ENCODE results near the gene P3H3. TPM values are rescaled to one million over a fixed set of nuclear protein-coding genes. Genes with fewer than 3 reads are reported as not detected.

Gene P3H3
- total and polyA plus RNA-seq, 2 experiments from 2014 or later = 16.4 to 38.2 TPM

GRCh38 chr12:6810758-6811157, 17.4 kb upstream of the P3H3 start:
- no peak overlapping the region for H3K4me3 ChIP-seq
- H3K9me2 ChIP-seq (ENCODE audit: insufficient read depth) = peaks cover 4% of the 10 kb centered on the region; the same call in 1 of the 2 replicates
- Mint-ChIP-seq H3K4me3 (no peak overlapping the region; the same call in 2 of the 3 replicates), H3K4me1 (peaks cover 18% of the 10 kb centered on the region), H3K27ac (peak overlapping the region; percentile 6; the same call in 1 of the 2 replicates), H3K27me3 (ENCODE audit: insufficient read depth, low read depth, poor library complexity) (peaks cover 21% of the 10 kb centered on the region), H3K9me3 (no peaks in the 10 kb centered on the region; the same call in 2 of the 3 replicates), H3K36me3 (ENCODE audit: low read depth) (no peaks in the 10 kb centered on the region)
- peak overlapping the region; percentile 47; the same call in 1 of the 2 replicates for H2AFZ ChIP-seq
- ATAC-seq (peak; percentile 40), DNase-seq (ENCODE audit: low spot score) (no peak)
- no peaks in the 10 kb centered on the region; the same call in 1 of the 2 replicates for H3K36me3 ChIP-seq (ENCODE audit: insufficient read depth)
- H3K27ac ChIP-seq (ENCODE audit: low read depth) = no peak overlapping the region
- no peaks in the 10 kb centered on the region; the same call in 1 of the 2 replicates for H4K20me1 ChIP-seq (replicated peaks; ENCODE audit: insufficient read depth)
- no peaks in the 10 kb centered on the region for H3K79me2 ChIP-seq (replicated peaks; ENCODE audit: insufficient read depth)
- H3F3A ChIP-seq (replicated peaks; ENCODE audit: low read depth) = no peaks in the 10 kb centered on the region
- TF ChIP-seq, protein P1, sequence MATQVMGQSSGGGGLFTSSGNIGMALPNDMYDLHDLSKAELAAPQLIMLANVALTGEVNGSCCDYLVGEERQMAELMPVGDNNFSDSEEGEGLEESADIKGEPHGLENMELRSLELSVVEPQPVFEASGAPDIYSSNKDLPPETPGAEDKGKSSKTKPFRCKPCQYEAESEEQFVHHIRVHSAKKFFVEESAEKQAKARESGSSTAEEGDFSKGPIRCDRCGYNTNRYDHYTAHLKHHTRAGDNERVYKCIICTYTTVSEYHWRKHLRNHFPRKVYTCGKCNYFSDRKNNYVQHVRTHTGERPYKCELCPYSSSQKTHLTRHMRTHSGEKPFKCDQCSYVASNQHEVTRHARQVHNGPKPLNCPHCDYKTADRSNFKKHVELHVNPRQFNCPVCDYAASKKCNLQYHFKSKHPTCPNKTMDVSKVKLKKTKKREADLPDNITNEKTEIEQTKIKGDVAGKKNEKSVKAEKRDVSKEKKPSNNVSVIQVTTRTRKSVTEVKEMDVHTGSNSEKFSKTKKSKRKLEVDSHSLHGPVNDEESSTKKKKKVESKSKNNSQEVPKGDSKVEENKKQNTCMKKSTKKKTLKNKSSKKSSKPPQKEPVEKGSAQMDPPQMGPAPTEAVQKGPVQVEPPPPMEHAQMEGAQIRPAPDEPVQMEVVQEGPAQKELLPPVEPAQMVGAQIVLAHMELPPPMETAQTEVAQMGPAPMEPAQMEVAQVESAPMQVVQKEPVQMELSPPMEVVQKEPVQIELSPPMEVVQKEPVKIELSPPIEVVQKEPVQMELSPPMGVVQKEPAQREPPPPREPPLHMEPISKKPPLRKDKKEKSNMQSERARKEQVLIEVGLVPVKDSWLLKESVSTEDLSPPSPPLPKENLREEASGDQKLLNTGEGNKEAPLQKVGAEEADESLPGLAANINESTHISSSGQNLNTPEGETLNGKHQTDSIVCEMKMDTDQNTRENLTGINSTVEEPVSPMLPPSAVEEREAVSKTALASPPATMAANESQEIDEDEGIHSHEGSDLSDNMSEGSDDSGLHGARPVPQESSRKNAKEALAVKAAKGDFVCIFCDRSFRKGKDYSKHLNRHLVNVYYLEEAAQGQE (IDR thresholded peaks at IDR 0.05; ENCODE audit: unreplicated experiment) = no peak
- TF ChIP-seq STAT1 (IDR thresholded peaks at IDR 0.05; ENCODE audit: unreplicated experiment) (no peak), POLR2AphosphoS5 (IDR thresholded peaks at IDR 0.05; ENCODE audit: low read depth) (no peak), CTCF (conservative IDR thresholded peaks at IDR 0.05; ENCODE audit: low read depth in 2 of 2) (no peak), JUNB (IDR thresholded peaks at IDR 0.05; ENCODE audit: unreplicated experiment) (no peak), EZH2 (IDR thresholded peaks at IDR 0.05; ENCODE audit: low read depth, unreplicated experiment) (no peak), NANOG (IDR thresholded peaks at IDR 0.05; ENCODE audit: borderline replicate concordance) (no peak), CREB1 (CRISPR knock-in tag; IDR thresholded peaks at IDR 0.05; ENCODE audit: low read depth) (no peak), ZNF114 (CRISPR knock-in tag; IDR thresholded peaks at IDR 0.05) (no peak), EZH2phosphoT487 (IDR thresholded peaks at IDR 0.05; ENCODE audit: unreplicated experiment) (no peak), ZNF331 (CRISPR knock-in tag; IDR thresholded peaks at IDR 0.05; ENCODE audit: low read depth) (no peak)
- TF ChIP-seq, protein P2, sequence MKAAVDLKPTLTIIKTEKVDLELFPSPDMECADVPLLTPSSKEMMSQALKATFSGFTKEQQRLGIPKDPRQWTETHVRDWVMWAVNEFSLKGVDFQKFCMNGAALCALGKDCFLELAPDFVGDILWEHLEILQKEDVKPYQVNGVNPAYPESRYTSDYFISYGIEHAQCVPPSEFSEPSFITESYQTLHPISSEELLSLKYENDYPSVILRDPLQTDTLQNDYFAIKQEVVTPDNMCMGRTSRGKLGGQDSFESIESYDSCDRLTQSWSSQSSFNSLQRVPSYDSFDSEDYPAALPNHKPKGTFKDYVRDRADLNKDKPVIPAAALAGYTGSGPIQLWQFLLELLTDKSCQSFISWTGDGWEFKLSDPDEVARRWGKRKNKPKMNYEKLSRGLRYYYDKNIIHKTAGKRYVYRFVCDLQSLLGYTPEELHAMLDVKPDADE (IDR thresholded peaks at IDR 0.05) = no peak
- TF ChIP-seq, protein P3, sequence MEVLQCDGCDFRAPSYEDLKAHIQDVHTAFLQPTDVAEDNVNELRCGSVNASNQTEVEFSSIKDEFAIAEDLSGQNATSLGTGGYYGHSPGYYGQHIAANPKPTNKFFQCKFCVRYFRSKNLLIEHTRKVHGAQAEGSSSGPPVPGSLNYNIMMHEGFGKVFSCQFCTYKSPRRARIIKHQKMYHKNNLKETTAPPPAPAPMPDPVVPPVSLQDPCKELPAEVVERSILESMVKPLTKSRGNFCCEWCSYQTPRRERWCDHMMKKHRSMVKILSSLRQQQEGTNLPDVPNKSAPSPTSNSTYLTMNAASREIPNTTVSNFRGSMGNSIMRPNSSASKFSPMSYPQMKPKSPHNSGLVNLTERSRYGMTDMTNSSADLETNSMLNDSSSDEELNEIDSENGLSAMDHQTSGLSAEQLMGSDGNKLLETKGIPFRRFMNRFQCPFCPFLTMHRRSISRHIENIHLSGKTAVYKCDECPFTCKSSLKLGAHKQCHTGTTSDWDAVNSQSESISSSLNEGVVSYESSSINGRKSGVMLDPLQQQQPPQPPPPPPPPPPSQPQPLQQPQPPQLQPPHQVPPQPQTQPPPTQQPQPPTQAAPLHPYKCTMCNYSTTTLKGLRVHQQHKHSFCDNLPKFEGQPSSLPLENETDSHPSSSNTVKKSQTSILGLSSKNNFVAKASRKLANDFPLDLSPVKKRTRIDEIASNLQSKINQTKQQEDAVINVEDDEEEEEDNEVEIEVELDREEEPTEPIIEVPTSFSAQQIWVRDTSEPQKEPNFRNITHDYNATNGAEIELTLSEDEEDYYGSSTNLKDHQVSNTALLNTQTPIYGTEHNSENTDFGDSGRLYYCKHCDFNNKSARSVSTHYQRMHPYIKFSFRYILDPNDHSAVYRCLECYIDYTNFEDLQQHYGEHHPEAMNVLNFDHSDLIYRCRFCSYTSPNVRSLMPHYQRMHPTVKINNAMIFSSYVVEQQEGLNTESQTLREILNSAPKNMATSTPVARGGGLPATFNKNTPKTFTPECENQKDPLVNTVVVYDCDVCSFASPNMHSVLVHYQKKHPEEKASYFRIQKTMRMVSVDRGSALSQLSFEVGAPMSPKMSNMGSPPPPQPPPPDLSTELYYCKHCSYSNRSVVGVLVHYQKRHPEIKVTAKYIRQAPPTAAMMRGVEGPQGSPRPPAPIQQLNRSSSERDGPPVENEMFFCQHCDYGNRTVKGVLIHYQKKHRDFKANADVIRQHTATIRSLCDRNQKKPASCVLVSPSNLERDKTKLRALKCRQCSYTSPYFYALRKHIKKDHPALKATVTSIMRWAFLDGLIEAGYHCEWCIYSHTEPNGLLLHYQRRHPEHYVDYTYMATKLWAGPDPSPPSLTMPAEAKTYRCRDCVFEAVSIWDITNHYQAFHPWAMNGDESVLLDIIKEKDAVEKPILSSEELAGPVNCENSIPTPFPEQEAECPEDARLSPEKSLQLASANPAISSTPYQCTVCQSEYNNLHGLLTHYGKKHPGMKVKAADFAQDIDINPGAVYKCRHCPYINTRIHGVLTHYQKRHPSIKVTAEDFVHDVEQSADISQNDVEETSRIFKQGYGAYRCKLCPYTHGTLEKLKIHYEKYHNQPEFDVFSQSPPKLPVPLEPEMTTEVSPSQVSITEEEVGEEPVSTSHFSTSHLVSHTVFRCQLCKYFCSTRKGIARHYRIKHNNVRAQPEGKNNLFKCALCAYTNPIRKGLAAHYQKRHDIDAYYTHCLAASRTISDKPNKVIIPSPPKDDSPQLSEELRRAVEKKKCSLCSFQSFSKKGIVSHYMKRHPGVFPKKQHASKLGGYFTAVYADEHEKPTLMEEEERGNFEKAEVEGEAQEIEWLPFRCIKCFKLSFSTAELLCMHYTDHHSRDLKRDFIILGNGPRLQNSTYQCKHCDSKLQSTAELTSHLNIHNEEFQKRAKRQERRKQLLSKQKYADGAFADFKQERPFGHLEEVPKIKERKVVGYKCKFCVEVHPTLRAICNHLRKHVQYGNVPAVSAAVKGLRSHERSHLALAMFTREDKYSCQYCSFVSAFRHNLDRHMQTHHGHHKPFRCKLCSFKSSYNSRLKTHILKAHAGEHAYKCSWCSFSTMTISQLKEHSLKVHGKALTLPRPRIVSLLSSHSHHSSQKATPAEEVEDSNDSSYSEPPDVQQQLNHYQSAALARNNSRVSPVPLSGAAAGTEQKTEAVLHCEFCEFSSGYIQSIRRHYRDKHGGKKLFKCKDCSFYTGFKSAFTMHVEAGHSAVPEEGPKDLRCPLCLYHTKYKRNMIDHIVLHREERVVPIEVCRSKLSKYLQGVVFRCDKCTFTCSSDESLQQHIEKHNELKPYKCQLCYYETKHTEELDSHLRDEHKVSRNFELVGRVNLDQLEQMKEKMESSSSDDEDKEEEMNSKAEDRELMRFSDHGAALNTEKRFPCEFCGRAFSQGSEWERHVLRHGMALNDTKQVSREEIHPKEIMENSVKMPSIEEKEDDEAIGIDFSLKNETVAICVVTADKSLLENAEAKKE (CRISPR knock-in tag; IDR thresholded peaks at IDR 0.05) = no peak
- 0 out of 2 replicates have a peak, but pooled peaks cover 7% of the 10 kb centered on the region for H3K27me3 ChIP-seq (ENCODE audit: insufficient read depth)
- no peak overlapping the region for H3K4me2 ChIP-seq
- peaks cover 16% of the 10 kb centered on the region for H3K4me1 ChIP-seq (ENCODE audit: insufficient read depth)
